Measurements from ENCODE around the gene C6orf89. TPM values are rescaled to one million over a fixed set of nuclear protein-coding genes. Genes with fewer than 3 reads are reported as not detected.
A peak's percentile ranks its signal among the peaks of the same experiment; 100 is the strongest.

The C6orf89 gene
- total and polyA plus RNA-seq, 2 of the 13 experiments (the other 11 are each of a cell fraction or from before 2014, with no cell fraction given) = 22.1 to 32.2 TPM

- TF ChIP-seq ARID5B (CRISPR knock-in tag; IDR thresholded peaks at IDR 0.05) (0 out of 2 replicates have a peak, but pooled peaks have one; percentile 33), RFXAP (CRISPR knock-in tag; IDR thresholded peaks at IDR 0.05; ENCODE audit: borderline replicate concordance) (0 out of 2 replicates have a peak, but pooled peaks have one; percentile 45), KDM5A (IDR thresholded peaks at IDR 0.05; ENCODE audit: borderline replicate concordance, low read length) (no peak), THAP11 (CRISPR knock-in tag; IDR thresholded peaks at IDR 0.05) (no peak), E2F2 (CRISPR knock-in tag; IDR thresholded peaks at IDR 0.05; ENCODE audit: borderline replicate concordance) (0 out of 2 replicates have a peak, but pooled peaks have one; percentile 29), ZNF724P (CRISPR knock-in tag; IDR thresholded peaks at IDR 0.05; ENCODE audit: borderline replicate concordance) (peak; percentile 48; the same call in 1 of the 2 replicates), ZNF138 (CRISPR knock-in tag; IDR thresholded peaks at IDR 0.05; ENCODE audit: low read depth) (0 out of 2 replicates have a peak, but pooled peaks have one; percentile 67), KLF12 (CRISPR knock-in tag; IDR thresholded peaks at IDR 0.05; ENCODE audit: borderline replicate concordance) (0 out of 2 replicates have a peak, but pooled peaks have one; percentile 38), ZNF205 (CRISPR knock-in tag; IDR thresholded peaks at IDR 0.05) (no peak), ZFP62 (CRISPR knock-in tag; IDR thresholded peaks at IDR 0.05) (0 out of 2 replicates have a peak, but pooled peaks have one; percentile 43), BCL6 (CRISPR knock-in tag; IDR thresholded peaks at IDR 0.05) (peak; percentile 73), MZF1 (CRISPR knock-in tag; IDR thresholded peaks at IDR 0.05; ENCODE audit: borderline replicate concordance) (0 out of 2 replicates have a peak, but pooled peaks have one; percentile 73), YY1 (IDR thresholded peaks at IDR 0.05; ENCODE audit: insufficient read depth, insufficient replicate concordance, low read depth, low read length) (no peak), FOXP1 (IDR thresholded peaks at IDR 0.05) (no peak), FOXP1 (CRISPR knock-in tag; IDR thresholded peaks at IDR 0.05) (0 out of 2 replicates have a peak, but pooled peaks have one; percentile 16), REL (CRISPR knock-in tag; conservative IDR thresholded peaks at IDR 0.05) (no peak), CAMTA2 (CRISPR knock-in tag; IDR thresholded peaks at IDR 0.05; ENCODE audit: borderline replicate concordance) (0 out of 2 replicates have a peak, but pooled peaks have one; percentile 40), MED1 (CRISPR knock-in tag; IDR thresholded peaks at IDR 0.05) (0 out of 2 replicates have a peak, but pooled peaks have one; percentile 37), ZNF687 (CRISPR knock-in tag; IDR thresholded peaks at IDR 0.05) (peak; percentile 78), HMGA1 (CRISPR knock-in tag; conservative IDR thresholded peaks at IDR 0.05) (no peak)
These were observed 45.0 kb upstream of the C6orf89 start (continued) for GRCh38 chr6:36840432-36841403.

Measured in HepG2 (cell line).